Neural progenitor cell (in vitro differentiated cells): ENCODE measurements around the gene IQCM. TPM values are rescaled to one million over a fixed set of nuclear protein-coding genes. Genes with fewer than 3 reads are reported as not detected.

ENCODE experiments used
- DNase-seq: peaks from one replicate; pipeline ENCODE4 v3.0.0-alpha.2; 2016; ENCODE audit warnings: low spot score
- H2AFZ ChIP-seq: fragments of 200-600 bp; sonication (generic); replicated peaks from 2 replicates; pipeline ENCODE4 v1.6.1; 2016; ENCODE audit warnings: antibody characterized with exemption
- H3F3A ChIP-seq: fragments of 200-600 bp; sonication (generic); 2 replicates; pipeline ENCODE4 v1.6.1; 2016; ENCODE audit warnings: antibody characterized with exemption, low read depth
- H3K27ac ChIP-seq: fragments of 200-600 bp; sonication (generic); 2 replicates; pipeline ENCODE4 v1.5.1; 2016; ENCODE audit warnings: mild to moderate bottlenecking
- H3K27me3 ChIP-seq: fragments of 200-600 bp; sonication (generic); 2 replicates; pipeline ENCODE4 v1.6.1; 2016; ENCODE audit warnings: mild to moderate bottlenecking, moderate library complexity
- H3K36me3 ChIP-seq: fragments of 200-600 bp; sonication (generic); 2 replicates; pipeline ENCODE4 v1.5.1; 2016
- H3K4me1 ChIP-seq: fragments of 200-600 bp; sonication (generic); 2 replicates; pipeline ENCODE4 v1.6.1; 2016; ENCODE audit warnings: mixed run types
- H3K4me2 ChIP-seq: fragments of 200-600 bp; sonication (generic); 2 replicates; pipeline ENCODE4 v1.6.1; 2016
- H3K4me3 ChIP-seq: fragments of 200-600 bp; sonication (generic); 2 replicates; pipeline ENCODE4 v1.5.1; 2016
- H3K79me2 ChIP-seq: fragments of 200-600 bp; sonication (generic); 2 replicates; pipeline ENCODE4 v1.6.1; 2016; ENCODE audit warnings: low read depth
- H3K9ac ChIP-seq: fragments of 200-600 bp; sonication (generic); 2 replicates; pipeline ENCODE4 v1.6.1; 2016
- H3K9me3 ChIP-seq: fragments of 200-600 bp; sonication (generic); 2 replicates; pipeline ENCODE4 v1.5.1; 2016; ENCODE audit warnings: low read depth
- H4K20me1 ChIP-seq: fragments of 200-600 bp; sonication (generic); 2 replicates; pipeline ENCODE4 v1.6.1; 2016; ENCODE audit warnings: low read depth
- H3K27ac Mint-ChIP-seq: 3 replicates; pipeline ENCODE4 v1.8.0; 2021; ENCODE audit warnings: mixed read lengths
- H3K27me3 Mint-ChIP-seq: 2 replicates; pipeline ENCODE4 v1.8.0; 2022; ENCODE audit warnings: low read depth, mild to moderate bottlenecking, inconsistent platforms, moderate library complexity, mixed read lengths; ENCODE audit not compliant: insufficient read depth
- H3K36me3 Mint-ChIP-seq: 3 replicates; pipeline ENCODE4 v1.8.0; 2021; ENCODE audit warnings: mixed read lengths
- H3K4me1 Mint-ChIP-seq: 3 replicates; pipeline ENCODE4 v1.8.0; 2021; ENCODE audit warnings: mixed read lengths
- H3K4me3 Mint-ChIP-seq: 3 replicates; pipeline ENCODE4 v1.8.0; 2021; ENCODE audit warnings: mild to moderate bottlenecking, moderate library complexity, mixed read lengths
- H3K9me3 Mint-ChIP-seq: 3 replicates; pipeline ENCODE4 v1.8.0; 2020; ENCODE audit warnings: mixed read lengths
- CTCF ChIP-seq: fragments of 200-600 bp; sonication (generic); IDR thresholded peaks from 2 replicates; pipeline ENCODE4 v1.5.1; 2017; ENCODE audit warnings: antibody characterized with exemption, mild to moderate bottlenecking
- EZH2 ChIP-seq: fragments of 200-600 bp; sonication (generic); IDR thresholded peaks from 2 replicates; pipeline ENCODE4 v1.6.1; 2017; ENCODE audit warnings: antibody characterized with exemption, mild to moderate bottlenecking, moderate library complexity
- EZH2phosphoT487 ChIP-seq: fragments of 200-600 bp; sonication (generic); IDR thresholded peaks from 2 replicates; pipeline ENCODE4 v1.6.1; 2017; ENCODE audit warnings: antibody characterized with exemption
- total RNA-seq: library from RNA; depleted of rRNA; stranded (reverse); fragments of >200 nt; gene quantifications from 2 replicates; pipeline ENCODE4 v1.2.3, GENCODE V29; 2015; ENCODE audit warnings: low replicate concordance

IQCM gene
- total RNA-seq, 1 donor from 2014 or later, result 0.26 TPM

- H3K4me3 ChIP-seq, result no peak overlapping the region
- Mint-ChIP-seq H3K27me3 (no peaks in the 10 kb centered on the region), H3K4me3 (no peak overlapping the region), H3K9me3 (no peaks in the 10 kb centered on the region), H3K27ac (no peak overlapping the region), H3K36me3 (no peaks in the 10 kb centered on the region), H3K4me1 (no peaks in the 10 kb centered on the region)
- no peak for DNase-seq
- no peak overlapping the region for H3K27ac ChIP-seq
- H3K36me3 ChIP-seq, result no peaks in the 10 kb centered on the region
- H3K79me2 ChIP-seq, result no peaks in the 10 kb centered on the region
- no peak overlapping the region for H3K4me2 ChIP-seq
- no peak overlapping the region for H2AFZ ChIP-seq
- no peaks in the 10 kb centered on the region for H3F3A ChIP-seq
- no peaks in the 10 kb centered on the region for H3K4me1 ChIP-seq
- no peaks in the 10 kb centered on the region for H4K20me1 ChIP-seq
- H3K9ac ChIP-seq, result no peak overlapping the region
- H3K27me3 ChIP-seq, result no peaks in the 10 kb centered on the region
- no peaks in the 10 kb centered on the region for H3K9me3 ChIP-seq
- TF ChIP-seq EZH2 (no peak), CTCF (no peak), EZH2phosphoT487 (no peak)
These were observed 74.3 kb downstream of the IQCM start for GRCh38 chr4:149741186-149741831.

- Histone ChIP-seq H3K9ac (no peak overlapping the region), H3K79me2 (no peaks in the 10 kb centered on the region), H3K9me3 (no peaks in the 10 kb centered on the region), H2AFZ (peak overlapping the region; percentile 93), H3K36me3 (no peaks in the 10 kb centered on the region), H3K4me2 (no peak overlapping the region), H3F3A (no peaks in the 10 kb centered on the region), H3K4me3 (no peak overlapping the region), H3K27me3 (no peaks in the 10 kb centered on the region), H4K20me1 (no peaks in the 10 kb centered on the region), H3K27ac (no peak overlapping the region), H3K4me1 (no peaks in the 10 kb centered on the region)
- Mint-ChIP-seq H3K36me3 (no peaks in the 10 kb centered on the region), H3K4me3 (no peak overlapping the region), H3K27me3 (peaks cover 2% of the 10 kb centered on the region), H3K9me3 (no peaks in the 10 kb centered on the region), H3K4me1 (no peaks in the 10 kb centered on the region), H3K27ac (no peak overlapping the region)
- no peak for TF ChIP-seq EZH2phosphoT487
- TF ChIP-seq CTCF, result no peak
- TF ChIP-seq EZH2, result no peak
- no peak for DNase-seq
These were observed 77.5 kb downstream of the IQCM start for GRCh38 chr4:149738156-149738555.

DNA sequence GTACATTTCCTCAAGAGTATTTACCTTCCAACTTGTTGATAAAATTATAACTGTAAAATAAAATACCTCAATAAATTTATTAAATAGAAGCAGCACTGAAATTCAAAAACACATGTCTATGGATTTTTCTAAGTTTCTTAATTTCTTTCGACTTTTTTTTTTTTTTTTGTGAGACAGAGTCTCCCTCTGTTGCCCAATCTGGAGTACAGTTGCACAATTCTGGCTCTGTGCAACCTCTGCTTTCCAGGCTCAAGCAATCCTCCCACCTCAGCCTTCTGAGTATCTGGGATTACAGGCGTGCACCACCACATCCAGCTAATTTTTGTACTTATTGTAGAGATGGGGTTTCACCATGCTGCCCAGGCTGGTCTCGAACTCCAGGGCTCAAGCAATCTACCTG lies 79.8 kb downstream of the IQCM start:
- Mint-ChIP-seq H3K27me3 (peaks cover 2% of the 10 kb centered on the region), H3K4me1 (no peaks in the 10 kb centered on the region), H3K9me3 (no peaks in the 10 kb centered on the region), H3K36me3 (no peaks in the 10 kb centered on the region), H3K27ac (no peak overlapping the region), H3K4me3 (no peak overlapping the region)
- Histone ChIP-seq H3K36me3 (no peaks in the 10 kb centered on the region), H3K4me3 (no peak overlapping the region), H2AFZ (no peak overlapping the region), H3K9me3 (no peaks in the 10 kb centered on the region), H4K20me1 (no peaks in the 10 kb centered on the region), H3K27ac (no peak overlapping the region), H3K4me1 (no peaks in the 10 kb centered on the region), H3K79me2 (no peaks in the 10 kb centered on the region), H3K9ac (no peak overlapping the region), H3K27me3 (no peaks in the 10 kb centered on the region), H3F3A (no peaks in the 10 kb centered on the region), H3K4me2 (no peak overlapping the region)
- TF ChIP-seq CTCF, result no peak
- no peak for TF ChIP-seq EZH2phosphoT487
- no peak for TF ChIP-seq EZH2
- no peak for DNase-seq
